Upper lobe of right lung (tissue), 1 donor: ENCODE measurements around the gene RBM39. TPM values are rescaled to one million over a fixed set of nuclear protein-coding genes. Genes with fewer than 3 reads are reported as not detected.
A peak's percentile ranks its signal among the peaks of the same experiment; 100 is the strongest.

ENCODE experiments used
- ATAC-seq: fragments of 200-7000 bp; cut with Tn5 transposase; one replicate; pipeline ENCODE4 v1.9.1; 2020; ENCODE audit warnings: mild to moderate bottlenecking, moderate library complexity
- DNase-seq: peaks from one replicate; pipeline ENCODE4 v3.0.0-alpha.2; 2020
- H3K27ac ChIP-seq: fragments of 200-600 bp; one replicate; pipeline ENCODE4 v1.8.0; 2022
- H3K27me3 ChIP-seq: fragments of 200-600 bp; one replicate; pipeline ENCODE4 v1.8.0; 2022; ENCODE audit warnings: mild to moderate bottlenecking
- H3K36me3 ChIP-seq: fragments of 200-600 bp; one replicate; pipeline ENCODE4 v1.8.0; 2022
- H3K4me1 ChIP-seq: fragments of 200-600 bp; one replicate; pipeline ENCODE4 v1.8.0; 2022
- H3K4me3 ChIP-seq: fragments of 200-600 bp; one replicate; pipeline ENCODE4 v1.8.0; 2022; ENCODE audit warnings: mild to moderate bottlenecking
- H3K9me3 ChIP-seq: fragments of 200-600 bp; one replicate; pipeline ENCODE4 v1.8.0; 2022
- CTCF ChIP-seq: fragments of 200-600 bp; IDR thresholded peaks from one replicate; pipeline ENCODE4 v1.8.0; 2022; ENCODE audit warnings: antibody characterized with exemption
- intact Hi-C: fragments of 100-400 bp; cut with DNase I; formaldehyde crosslinking; loops from one replicate; pipeline ENCODE4 v1.11.0; 2022
- total RNA-seq: library from RNA; stranded (reverse); fragmentation: NEBNext Ultra II Directional; extraction: Animal tissue kit (Norgen Biotek cat#: 25700); gene quantifications from one replicate; pipeline ENCODE4 v1.2.1, GENCODE V29; 2021
- donor health status: DM: no; HTN: yes; CAD: no; lungs with severe emphysema.

Gene RBM39
- total RNA-seq, 1 donor from 2014 or later: 298 TPM

- H3K4me1 ChIP-seq: peaks cover 50% of the 10 kb centered on the region
- DNase-seq: no peak
- H3K27ac ChIP-seq: no peak overlapping the region
- peak overlapping the region; percentile 90 for H3K4me3 ChIP-seq
- no peaks in the 10 kb centered on the region for H3K27me3 ChIP-seq
- H3K9me3 ChIP-seq: no peaks in the 10 kb centered on the region
- no peak for TF ChIP-seq CTCF
- no peaks in the 10 kb centered on the region for H3K36me3 ChIP-seq
- ATAC-seq: no peak
- intact Hi-C loops: no loop called here
Measured at GRCh38 chr20:35662551-35662950, 79.5 kb downstream of the RBM39 start.

- intact Hi-C loops: no loop called here
- Histone ChIP-seq H3K9me3 (no peaks in the 10 kb centered on the region), H3K36me3 (no peaks in the 10 kb centered on the region), H3K4me3 (peak overlapping the region; percentile 90), H3K27ac (no peak overlapping the region), H3K27me3 (no peaks in the 10 kb centered on the region), H3K4me1 (peaks cover 55% of the 10 kb centered on the region)
- no peak for TF ChIP-seq CTCF
- no peak for ATAC-seq
- no peak for DNase-seq
Measured at GRCh38 chr20:35661908-35662307, 80.2 kb downstream of the RBM39 start.

GRCh38 chr20:35661053-35661452 is 81.0 kb downstream of the RBM39 start:
- DNase-seq (no peak), ATAC-seq (no peak)
- Histone ChIP-seq H3K9me3 (no peaks in the 10 kb centered on the region), H3K27me3 (no peaks in the 10 kb centered on the region), H3K27ac (no peak overlapping the region), H3K4me1 (peaks cover 64% of the 10 kb centered on the region), H3K36me3 (no peaks in the 10 kb centered on the region), H3K4me3 (peak overlapping the region; percentile 90)
- intact Hi-C loops: no loop called here
- TF ChIP-seq CTCF: no peak

- H3K36me3 ChIP-seq: peaks cover 4% of the 10 kb centered on the region
- H3K27me3 ChIP-seq: no peaks in the 10 kb centered on the region
- ATAC-seq (no peak), DNase-seq (no peak)
- no peak overlapping the region for H3K4me3 ChIP-seq
- H3K27ac ChIP-seq: no peak overlapping the region
- H3K4me1 ChIP-seq: peaks cover 68% of the 10 kb centered on the region
- no peaks in the 10 kb centered on the region for H3K9me3 ChIP-seq
- intact Hi-C loops: no loop called here
- TF ChIP-seq CTCF: no peak
Measured at GRCh38 chr20:35660122-35660937, 81.7 kb downstream of the RBM39 start.

- TF ChIP-seq CTCF: no peak
- H3K36me3 ChIP-seq: peaks cover 33% of the 10 kb centered on the region
- intact Hi-C loops: no loop called here
- peaks cover 56% of the 10 kb centered on the region for H3K4me1 ChIP-seq
- no peaks in the 10 kb centered on the region for H3K27me3 ChIP-seq
- H3K4me3 ChIP-seq: no peak overlapping the region
- no peak overlapping the region for H3K27ac ChIP-seq
- H3K9me3 ChIP-seq: no peaks in the 10 kb centered on the region
- DNase-seq: no peak
- ATAC-seq: peak; percentile 40
Measured at GRCh38 chr20:35657271-35657670, 84.8 kb downstream of the RBM39 start.
